Stimulated activated CD4-positive, alpha-beta T cell treated with anti-CD3 and anti-CD28 coated beads, Interleukin-15, amount 100 ng/mL, for 24 hours (primary cell): ENCODE data around the gene FDXACB1.

Experiments
- DNase-seq: peaks from one replicate; pipeline ENCODE4 v3.0.0-alpha.2; 2020

The FDXACB1 gene, protein sequence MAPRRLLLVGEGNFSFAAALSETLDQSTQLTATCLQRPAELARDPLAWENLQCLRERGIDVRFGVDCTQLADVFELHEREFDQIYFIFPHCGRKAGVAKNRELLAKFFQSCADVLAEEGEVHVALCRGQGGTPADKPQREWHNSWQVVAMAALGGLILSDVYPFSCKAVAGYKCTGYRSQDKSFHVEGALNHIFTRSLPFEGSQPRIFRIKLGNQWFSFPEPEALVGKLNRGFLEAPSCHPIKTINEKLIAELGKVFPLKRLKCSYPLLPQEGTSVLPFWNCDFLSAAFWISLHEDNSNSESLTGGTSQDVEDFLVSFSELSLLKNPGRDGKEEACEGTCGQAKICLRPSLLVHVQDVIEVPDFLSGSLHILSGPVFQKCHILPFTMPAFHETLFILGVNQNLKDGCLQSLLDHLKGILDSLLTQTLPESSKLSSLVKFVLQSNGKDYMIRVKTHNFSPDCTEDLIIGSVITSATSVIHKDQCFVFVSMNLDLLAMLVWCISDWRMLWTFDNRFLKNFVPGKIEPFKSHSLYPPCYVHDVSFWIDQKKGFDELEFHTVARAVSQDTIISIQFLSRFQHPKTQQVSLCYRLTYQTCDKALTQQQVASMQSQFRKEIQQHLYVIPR

DNA sequence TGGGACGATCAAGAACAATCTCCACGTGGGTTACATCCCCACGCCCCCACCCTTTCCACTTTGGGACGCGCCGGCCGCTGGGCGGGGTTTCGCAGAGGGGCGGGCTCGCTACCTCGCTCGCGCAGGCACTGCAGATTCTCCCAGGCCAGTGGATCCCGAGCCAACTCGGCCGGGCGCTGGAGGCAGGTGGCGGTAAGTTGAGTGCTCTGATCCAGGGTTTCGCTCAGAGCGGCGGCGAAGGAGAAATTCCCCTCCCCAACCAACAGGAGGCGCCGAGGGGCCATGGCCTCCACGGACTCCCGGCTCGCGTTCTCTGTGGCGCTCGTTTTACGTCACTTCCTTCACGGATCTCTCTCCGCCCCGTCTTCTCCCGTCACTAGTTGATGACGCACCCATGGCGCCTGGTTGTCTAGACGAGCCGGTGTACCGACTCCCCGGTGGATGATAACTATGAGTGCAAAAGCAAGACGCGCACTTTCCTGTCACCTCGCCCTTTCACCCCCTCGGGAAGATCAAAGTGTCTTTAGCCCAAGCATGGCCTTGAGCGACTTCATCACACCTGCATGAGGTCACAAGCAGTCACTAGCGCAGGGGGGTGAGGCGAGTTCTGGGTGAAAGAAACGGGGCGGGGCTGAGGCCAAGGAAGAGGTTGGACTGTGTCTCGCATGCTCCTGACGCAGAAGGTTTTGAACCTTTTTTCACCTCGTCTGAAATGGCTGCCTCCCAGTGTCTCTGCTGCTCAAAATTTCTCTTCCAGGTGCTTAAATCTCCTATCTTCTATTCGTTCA lies at the start of gene FDXACB1, which contains the start of gene CFAP68:
FDXACB1 (minus strand) TSS at position 317 of the 788 bp plus-strand sequence; CDS start at position 284, 33 bp downstream.
CFAP68 (plus strand) TSS at position 693 of the 788 bp plus-strand sequence; CDS start at position 713, 20 bp downstream.
- peak; percentile 96 for DNase-seq

GRCh38 chr11:111926505-111927391 lies 47.8 kb upstream of the FDXACB1 start:
- peak; percentile 96 for DNase-seq

DNA sequence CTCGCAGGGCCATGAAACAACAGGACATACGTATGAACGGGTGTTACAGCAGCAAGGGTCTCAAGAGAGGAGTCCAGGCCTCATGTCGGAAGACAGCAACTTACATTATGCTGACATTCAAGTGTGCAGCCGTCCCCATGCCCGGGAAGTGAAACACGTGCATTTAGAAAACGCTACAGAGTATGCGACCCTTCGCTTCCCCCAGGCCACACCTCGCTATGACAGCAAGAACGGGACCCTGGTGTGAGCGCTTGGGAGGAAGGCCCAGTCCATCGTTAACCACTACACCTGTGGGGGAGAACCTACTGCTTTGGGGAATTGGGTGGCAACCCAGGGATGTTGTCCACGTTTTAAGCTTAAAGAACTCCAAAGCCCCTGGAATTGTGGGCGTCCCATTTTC lies 47.0 kb upstream of the FDXACB1 start:
- DNase-seq = no peak

- no peak for DNase-seq
Observed at GRCh38 chr11:111923951-111924350, 45.0 kb upstream of the FDXACB1 start.

- no peak for DNase-seq
Observed at GRCh38 chr11:111923351-111923788, 44.4 kb upstream of the FDXACB1 start.

GRCh38 chr11:111922803-111923202 lies 43.8 kb upstream of the FDXACB1 start:
- DNase-seq = no peak

DNA sequence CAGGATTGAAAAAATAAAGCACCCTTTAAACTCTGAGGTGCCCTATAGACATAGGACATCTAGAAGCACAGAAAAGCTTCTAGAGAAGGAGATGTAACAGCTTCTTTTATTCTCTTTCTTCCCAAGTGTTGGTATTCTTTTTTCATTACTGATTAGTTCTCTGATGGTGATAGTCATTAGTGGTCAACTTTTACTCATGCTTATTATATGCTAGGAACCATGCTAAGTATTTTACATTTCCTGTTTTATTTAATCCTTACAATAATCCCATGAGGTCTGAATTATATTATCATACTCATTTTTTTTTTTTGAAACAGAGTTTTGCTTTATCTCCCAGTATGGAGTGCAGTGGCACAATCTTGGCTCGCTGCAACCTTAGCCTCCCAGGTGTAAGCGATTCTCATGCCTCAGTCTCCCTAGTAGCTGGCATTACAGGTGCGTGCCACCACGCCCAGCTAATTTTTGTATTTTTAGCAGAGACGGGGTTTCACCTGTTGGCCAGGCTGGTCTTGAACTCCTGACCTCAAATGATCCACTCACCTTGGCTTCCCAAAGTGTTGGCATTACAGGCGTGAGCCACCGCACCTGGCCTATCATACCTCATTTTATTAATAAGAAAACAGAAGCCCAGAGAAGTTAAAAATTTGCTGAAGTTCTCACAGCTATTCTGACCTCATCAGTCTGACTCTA lies 42.7 kb upstream of the FDXACB1 start:
- DNase-seq = no peak

- no peak for DNase-seq
Observed at GRCh38 chr11:111920908-111921307, 41.9 kb upstream of the FDXACB1 start.

- no peak for DNase-seq
Observed at GRCh38 chr11:111918390-111919256, 39.7 kb upstream of the FDXACB1 start, which contains the start of gene C11orf52. TSS of gene C11orf52 (plus strand) at chr11:111918913. CDS start at chr11:111918973, 60 bp downstream.

GRCh38 chr11:111917788-111918187 lies 38.8 kb upstream of the FDXACB1 start:
- DNase-seq = no peak

DNA sequence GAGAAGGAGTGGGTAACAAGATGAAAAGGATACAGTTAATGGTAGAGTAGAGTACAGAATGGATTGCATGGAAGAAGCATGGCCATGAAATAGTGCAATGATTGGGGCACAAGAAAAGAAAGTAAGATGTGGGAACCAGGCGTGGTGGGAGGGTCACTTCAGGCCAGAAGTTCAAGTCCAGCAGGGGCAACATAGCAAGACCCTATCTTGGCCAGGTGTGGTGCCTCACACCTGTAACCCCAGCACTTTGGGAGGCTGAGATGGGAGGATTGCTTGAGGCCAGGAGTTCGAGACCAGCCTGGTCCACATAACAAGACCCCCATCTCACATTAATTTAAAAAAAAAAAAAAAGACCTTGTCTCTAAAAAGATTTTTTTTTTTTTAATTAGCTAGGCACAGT lies 38.3 kb upstream of the FDXACB1 start:
- no peak for DNase-seq

DNA sequence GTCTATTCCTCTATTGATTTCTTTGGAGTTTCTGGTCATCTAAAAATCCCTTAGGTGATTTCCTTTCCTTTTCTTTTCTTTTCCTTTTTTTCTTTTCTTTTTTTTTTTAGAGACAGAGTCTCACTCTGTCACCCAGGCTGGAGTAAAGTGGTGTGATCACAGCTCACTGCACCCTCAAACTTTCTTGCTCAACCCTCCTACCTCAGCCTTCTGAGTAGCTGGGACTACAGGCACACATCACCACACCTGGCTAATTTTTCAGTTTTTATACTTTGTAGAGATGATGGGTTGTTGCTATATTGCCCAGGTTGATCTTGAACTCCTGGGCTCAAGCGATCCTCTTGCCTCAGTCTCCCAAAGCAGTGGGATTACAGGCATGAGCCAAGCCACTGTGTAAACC lies 37.8 kb upstream of the FDXACB1 start:
- no peak for DNase-seq

- DNase-seq = no peak
Observed at GRCh38 chr11:111913997-111914396, 35.0 kb upstream of the FDXACB1 start.

DNA sequence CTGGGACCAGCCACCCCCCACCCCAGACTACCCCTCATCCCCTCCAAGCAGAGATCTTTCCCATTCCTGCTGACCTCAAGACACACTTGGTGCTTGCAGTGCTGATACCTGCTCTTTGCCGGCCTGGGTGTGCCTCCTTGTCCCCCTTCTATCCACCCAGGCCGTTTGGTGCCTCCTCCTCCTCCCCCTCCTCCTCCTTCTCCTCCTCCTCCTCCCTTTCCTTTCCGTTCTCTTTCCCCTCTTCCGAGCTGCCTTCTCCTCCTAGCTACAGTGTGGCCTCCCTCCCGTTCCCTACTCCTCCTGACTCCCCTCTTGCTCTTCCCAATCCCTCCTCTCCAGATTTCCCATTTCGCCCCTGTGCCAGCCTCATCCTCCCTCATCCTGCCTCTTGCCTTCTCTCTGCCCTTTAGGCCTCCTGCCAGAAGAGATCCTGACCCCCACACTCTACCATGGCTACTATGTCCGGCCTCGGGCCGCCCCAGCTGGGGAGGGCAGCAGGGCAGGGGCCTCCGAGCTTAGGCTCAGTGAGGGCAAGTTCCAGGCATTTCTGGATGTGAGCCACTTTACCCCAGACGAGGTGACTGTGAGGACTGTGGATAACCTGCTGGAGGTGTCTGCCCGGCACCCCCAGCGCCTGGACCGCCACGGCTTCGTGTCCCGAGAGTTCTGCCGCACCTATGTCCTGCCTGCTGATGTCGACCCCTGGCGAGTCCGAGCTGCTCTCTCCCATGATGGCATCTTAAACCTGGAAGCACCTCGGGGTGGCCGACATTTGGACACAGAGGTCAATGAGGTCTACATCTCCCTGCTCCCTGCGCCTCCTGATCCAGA lies 34.3 kb upstream of the FDXACB1 start:
- DNase-seq = no peak

GRCh38 chr11:111912535-111912934 lies 33.6 kb upstream of the FDXACB1 start, which contains the start of gene HSPB2:
TSS of gene HSPB2 (plus strand) at chr11:111912734. CDS start at chr11:111912830, 96 bp downstream.
- no peak for DNase-seq

GRCh38 chr11:111911563-111912401 lies 32.8 kb upstream of the FDXACB1 start, which contains the start of gene CRYAB:
TSS of gene CRYAB (minus strand) at chr11:111911770. CDS start at chr11:111911724, 46 bp downstream.
- no peak for DNase-seq

DNA sequence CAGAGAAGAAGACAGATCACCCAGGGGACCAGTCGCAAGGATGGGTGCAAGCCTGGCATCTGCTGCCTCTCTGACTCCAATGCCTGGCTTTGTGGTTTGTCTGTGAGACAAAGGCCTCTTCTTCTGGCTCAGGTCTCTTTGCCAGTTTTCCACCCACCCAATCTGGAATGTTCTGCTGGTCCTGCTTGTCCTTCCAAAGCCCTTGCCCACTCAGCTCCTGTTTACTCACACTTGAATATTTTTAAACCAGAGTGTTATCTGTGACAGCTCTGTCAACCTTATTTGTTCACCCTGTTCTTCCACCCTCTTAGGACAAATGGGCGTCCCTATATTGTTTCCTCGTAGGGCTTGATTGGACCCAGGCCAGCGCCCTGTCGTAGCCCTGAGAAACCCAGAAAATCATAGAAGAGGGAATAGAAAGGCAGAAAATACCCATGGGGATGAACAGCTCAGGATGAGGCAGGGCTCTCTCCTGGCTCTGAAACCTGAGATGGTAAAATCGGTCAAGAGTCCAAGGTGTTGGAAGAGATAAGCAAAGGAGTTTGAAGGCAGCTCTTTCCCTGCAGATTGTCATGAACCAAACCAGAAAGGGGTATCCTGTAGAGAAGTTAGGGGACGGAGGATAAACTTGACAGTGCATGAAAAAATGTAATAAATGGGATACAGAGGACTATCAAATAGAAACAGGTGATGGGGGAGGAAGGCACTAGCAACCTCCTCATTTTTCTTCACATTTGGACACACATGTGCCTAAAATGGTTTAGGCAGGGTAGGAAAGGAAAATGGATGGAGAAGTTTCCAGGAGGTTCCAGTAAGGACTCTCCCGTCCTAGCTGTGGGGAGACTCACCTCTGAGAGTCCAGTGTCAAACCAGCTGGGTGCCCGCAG lies 32.0 kb upstream of the FDXACB1 start:
- DNase-seq = no peak
